ENCODE results near the gene RAB26. TPM values are rescaled to one million over a fixed set of nuclear protein-coding genes. Genes with fewer than 3 reads are reported as not detected.
"Not testable (repeated sequence)": the region's sequence is repeated elsewhere in the genome, so short reads cannot be mapped to it uniquely, and the experiment has no call there.

RAB26 gene
- polyA plus RNA-seq, 4 donors = 11.9 to 31.9 (median 23.7) TPM

GRCh38 chr16:2107791-2108125, 40.7 kb upstream of the RAB26 start:
- not testable (repeated sequence) for DNase-seq; H3K4me3 ChIP-seq (ENCODE audit: low read depth in 1 of 3, low read length in 3 of 3); H3K27me3 ChIP-seq (ENCODE audit: control insufficient read depth in 3 of 3, insufficient read depth in 3 of 3, low read length in 3 of 3); H3K27ac ChIP-seq (ENCODE audit: low read depth in 1 of 3, low read length in 2 of 3); H3K4me1 ChIP-seq (ENCODE audit: control insufficient read depth in 3 of 3, insufficient read depth in 2 of 3, low read depth in 1 of 3, low read length in 2 of 3); FAIRE-seq; H3K9me3 ChIP-seq (ENCODE audit: control insufficient read depth in 2 of 2, insufficient read depth in 1 of 2, low read depth in 1 of 2, low read length in 1 of 2)
- H3K36me3 ChIP-seq (ENCODE audit: control insufficient read depth in 3 of 3, insufficient read depth in 2 of 3, low read depth in 1 of 3, low read length in 3 of 3) = peaks cover 0 to 52% (median 0%) of the 10 kb centered on the region in 3 donors
- WGBS, 3 donors = 93 to 97% (median 93%) methylated on average over 11 to 23 of the region's 23 CpGs

DNA sequence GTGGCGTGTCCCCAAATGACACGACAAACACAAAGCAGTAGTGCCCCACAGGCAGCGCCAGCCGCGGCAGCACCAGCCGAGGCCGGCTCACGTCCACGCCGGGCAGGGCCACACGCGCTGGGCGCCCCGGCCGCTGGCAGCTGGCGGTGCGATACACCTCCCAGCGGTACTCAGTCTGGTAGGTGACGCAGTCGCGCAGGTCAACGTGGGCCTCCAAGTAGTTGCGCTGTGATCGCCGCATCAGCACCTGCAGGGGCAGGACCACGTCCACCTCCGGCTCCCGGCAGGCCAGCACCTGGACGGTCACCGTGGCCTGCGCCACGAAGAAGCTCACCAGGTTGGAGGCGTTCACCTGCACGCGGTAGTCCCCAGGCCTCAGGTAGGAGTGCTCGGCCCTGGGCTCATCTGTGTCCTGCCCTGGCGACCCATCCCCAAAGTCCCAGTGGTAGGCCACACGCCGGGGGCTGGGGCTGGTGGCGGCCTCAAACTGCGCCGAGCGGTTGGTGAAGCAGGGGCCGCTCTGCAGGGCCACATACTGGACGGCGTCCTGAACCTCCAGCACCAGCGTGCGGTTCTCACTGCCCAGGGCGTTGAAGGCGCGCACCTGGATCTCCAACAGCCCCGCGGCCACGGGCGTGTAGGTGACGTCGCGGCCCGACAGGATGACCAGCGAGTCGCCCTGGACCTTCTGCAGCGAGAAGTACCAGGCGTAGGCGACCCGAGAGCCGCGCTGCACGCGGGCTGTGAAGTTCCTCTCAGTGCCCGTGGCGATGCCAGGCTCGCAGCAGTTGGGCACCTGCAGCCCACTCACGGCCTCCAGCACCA, 39.8 kb upstream of the RAB26 start:
- not testable (repeated sequence) for H3K4me3 ChIP-seq (ENCODE audit: low read depth in 1 of 3, low read length in 3 of 3); DNase-seq; FAIRE-seq; H3K4me1 ChIP-seq (ENCODE audit: control insufficient read depth in 3 of 3, insufficient read depth in 2 of 3, low read depth in 1 of 3, low read length in 2 of 3); H3K27ac ChIP-seq (ENCODE audit: low read depth in 1 of 3, low read length in 2 of 3); H3K9me3 ChIP-seq (ENCODE audit: control insufficient read depth in 2 of 2, insufficient read depth in 1 of 2, low read depth in 1 of 2, low read length in 1 of 2); H3K27me3 ChIP-seq (ENCODE audit: control insufficient read depth in 3 of 3, insufficient read depth in 3 of 3, low read length in 3 of 3)
- 97 to 99% (median 98%) methylated on average over 58 to 73 of the region's 73 CpGs for WGBS, 3 donors
- peaks cover 0 to 51% (median 0%) of the 10 kb centered on the region in 3 donors for H3K36me3 ChIP-seq (ENCODE audit: control insufficient read depth in 3 of 3, insufficient read depth in 2 of 3, low read depth in 1 of 3, low read length in 3 of 3)

DNA sequence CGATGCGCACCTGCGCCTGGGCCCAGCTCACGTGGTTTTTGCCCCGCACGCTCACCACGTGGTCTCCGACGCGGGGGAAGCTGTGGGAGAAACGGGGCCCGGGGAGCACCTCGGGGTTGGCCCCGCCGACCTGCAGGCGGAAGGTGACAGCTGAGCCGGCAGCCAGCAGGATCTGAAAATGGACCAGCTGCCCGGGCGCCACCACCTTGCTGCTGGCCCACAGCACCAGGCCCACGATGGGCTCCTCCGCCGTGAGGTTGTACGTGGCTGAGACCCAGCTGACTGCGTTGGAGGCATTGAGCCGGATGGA, 39.2 kb upstream of the RAB26 start:
- not testable (repeated sequence) for H3K4me1 ChIP-seq (ENCODE audit: control insufficient read depth in 3 of 3, insufficient read depth in 2 of 3, low read depth in 1 of 3, low read length in 2 of 3); H3K9me3 ChIP-seq (ENCODE audit: control insufficient read depth in 2 of 2, insufficient read depth in 1 of 2, low read depth in 1 of 2, low read length in 1 of 2); H3K27ac ChIP-seq (ENCODE audit: low read depth in 1 of 3, low read length in 2 of 3); H3K27me3 ChIP-seq (ENCODE audit: control insufficient read depth in 3 of 3, insufficient read depth in 3 of 3, low read length in 3 of 3); DNase-seq; FAIRE-seq; H3K4me3 ChIP-seq (ENCODE audit: low read depth in 1 of 3, low read length in 3 of 3)
- peaks cover 0 to 55% (median 0%) of the 10 kb centered on the region in 3 donors for H3K36me3 ChIP-seq (ENCODE audit: control insufficient read depth in 3 of 3, insufficient read depth in 2 of 3, low read depth in 1 of 3, low read length in 3 of 3)
- WGBS, 3 donors = 93 to 95% (median 94%) methylated on average over 20 to 25 of the region's 25 CpGs

DNA sequence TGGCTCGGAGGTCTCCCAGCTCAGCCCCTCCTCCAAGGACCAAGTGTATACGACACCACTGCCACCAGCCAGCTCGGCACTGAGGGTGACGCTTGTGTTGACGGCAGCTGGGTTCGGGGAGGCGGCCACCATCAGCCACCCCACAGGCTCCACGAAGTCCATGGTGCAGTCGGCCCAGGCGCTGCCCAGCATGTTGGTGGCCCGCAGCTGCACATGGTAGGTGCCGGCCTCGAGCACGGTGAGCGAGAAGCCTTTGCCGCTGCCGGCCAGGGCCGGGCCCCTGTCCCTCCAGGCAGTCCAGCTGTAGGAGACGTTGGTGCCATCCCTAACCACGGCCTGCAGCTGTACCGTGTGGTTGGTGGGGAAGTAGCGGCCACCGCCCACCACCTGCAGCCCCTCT, 38.6 kb upstream of the RAB26 start:
- WGBS, 3 donors = 91 to 97% (median 95%) methylated on average over 12 to 22 of the region's 23 CpGs

GRCh38 chr16:2110332-2111008, 38.0 kb upstream of the RAB26 start:
- not testable (repeated sequence) for H3K27me3 ChIP-seq (ENCODE audit: control insufficient read depth in 3 of 3, insufficient read depth in 3 of 3, low read length in 3 of 3); H3K9me3 ChIP-seq (ENCODE audit: control insufficient read depth in 2 of 2, insufficient read depth in 1 of 2, low read depth in 1 of 2, low read length in 1 of 2); FAIRE-seq; H3K27ac ChIP-seq (ENCODE audit: low read depth in 1 of 3, low read length in 2 of 3); H3K4me3 ChIP-seq (ENCODE audit: low read depth in 1 of 3, low read length in 3 of 3); DNase-seq; H3K4me1 ChIP-seq (ENCODE audit: control insufficient read depth in 3 of 3, insufficient read depth in 2 of 3, low read depth in 1 of 3, low read length in 2 of 3)
- 92 to 94% (median 93%) methylated on average over 38 to 43 of the region's 43 CpGs for WGBS, 3 donors
- peaks cover 0 to 57% (median 2%) of the 10 kb centered on the region in 3 donors for H3K36me3 ChIP-seq (ENCODE audit: control insufficient read depth in 3 of 3, insufficient read depth in 2 of 3, low read depth in 1 of 3, low read length in 3 of 3)

More for the DNA sequence above, 38.6 kb upstream of the RAB26 start:
- not testable (repeated sequence) for H3K27me3 ChIP-seq (ENCODE audit: control insufficient read depth in 3 of 3, insufficient read depth in 3 of 3, low read length in 3 of 3); FAIRE-seq; H3K4me1 ChIP-seq (ENCODE audit: control insufficient read depth in 3 of 3, insufficient read depth in 2 of 3, low read depth in 1 of 3, low read length in 2 of 3); H3K9me3 ChIP-seq (ENCODE audit: control insufficient read depth in 2 of 2, insufficient read depth in 1 of 2, low read depth in 1 of 2, low read length in 1 of 2); H3K4me3 ChIP-seq (ENCODE audit: low read depth in 1 of 3, low read length in 3 of 3); DNase-seq; H3K27ac ChIP-seq (ENCODE audit: low read depth in 1 of 3, low read length in 2 of 3)
- peaks cover 0 to 59% (median 2%) of the 10 kb centered on the region in 3 donors for H3K36me3 ChIP-seq (ENCODE audit: control insufficient read depth in 3 of 3, insufficient read depth in 2 of 3, low read depth in 1 of 3, low read length in 3 of 3)

- not testable (repeated sequence) for H3K27me3 ChIP-seq (ENCODE audit: control insufficient read depth in 3 of 3, insufficient read depth in 3 of 3, low read length in 3 of 3); H3K9me3 ChIP-seq (ENCODE audit: control insufficient read depth in 2 of 2, insufficient read depth in 1 of 2, low read depth in 1 of 2, low read length in 1 of 2); H3K4me1 ChIP-seq (ENCODE audit: control insufficient read depth in 3 of 3, insufficient read depth in 2 of 3, low read depth in 1 of 3, low read length in 2 of 3); H3K4me3 ChIP-seq (ENCODE audit: low read depth in 1 of 3, low read length in 3 of 3); FAIRE-seq; DNase-seq; H3K27ac ChIP-seq (ENCODE audit: low read depth in 1 of 3, low read length in 2 of 3)
- H3K36me3 ChIP-seq (ENCODE audit: control insufficient read depth in 3 of 3, insufficient read depth in 2 of 3, low read depth in 1 of 3, low read length in 3 of 3) = peaks cover 0 to 55% (median 5%) of the 10 kb centered on the region in 3 donors
- WGBS, 3 donors = 97 to 99% (median 97%) methylated on average over 24 to 36 of the region's 36 CpGs
These were observed 37.4 kb upstream of the RAB26 start for GRCh38 chr16:2111009-2111353.

DNA sequence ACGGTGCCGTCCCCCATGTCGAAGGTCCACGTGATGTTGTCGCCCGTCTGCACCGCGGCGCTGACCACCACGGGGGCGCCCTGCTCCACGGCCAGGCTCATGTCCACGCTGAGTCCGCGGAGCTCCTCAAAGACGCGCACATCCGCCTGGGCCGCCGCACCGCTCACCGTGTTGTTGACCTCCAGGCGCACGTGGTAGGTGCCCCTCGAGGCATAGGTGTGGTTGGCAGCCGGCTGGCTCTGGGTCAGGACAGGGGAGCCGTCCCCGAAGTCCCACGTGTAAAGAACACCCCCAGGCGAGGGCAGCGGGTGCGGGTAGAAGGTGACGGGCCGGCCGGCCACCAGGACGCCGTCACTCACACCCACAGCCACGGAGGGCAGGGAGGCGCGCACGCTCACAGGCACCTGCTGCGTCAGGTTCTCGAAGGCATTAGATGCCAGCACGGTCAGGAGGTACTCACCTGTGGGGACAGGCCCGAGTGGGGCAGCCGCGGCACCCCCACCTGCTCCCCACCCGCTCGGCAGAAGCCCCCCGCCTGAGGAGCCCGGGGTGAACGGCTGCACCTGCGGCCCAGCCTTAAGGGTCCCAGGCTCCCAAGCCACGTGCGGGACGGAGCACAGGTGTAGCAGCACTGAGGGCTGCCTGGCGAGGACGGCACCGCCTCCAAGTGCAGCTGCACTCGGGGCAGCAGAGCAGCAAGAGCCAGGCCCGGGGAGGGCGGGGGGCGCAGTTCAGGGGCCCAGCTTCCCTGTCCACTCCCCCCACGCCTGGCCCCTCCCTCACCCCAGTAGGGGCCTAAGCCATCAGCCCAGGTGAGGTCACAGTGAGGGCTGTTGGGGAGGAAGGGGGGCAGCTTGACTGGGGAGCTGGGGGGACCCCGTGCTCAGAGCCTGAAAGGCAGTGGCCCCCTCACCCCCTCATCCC, 36.8 kb upstream of the RAB26 start:
- 95 to 97% (median 96%) methylated on average over 50 to 65 of the region's 65 CpGs for WGBS, 3 donors
- not testable (repeated sequence) for H3K4me3 ChIP-seq (ENCODE audit: low read depth in 1 of 3, low read length in 3 of 3); DNase-seq; H3K9me3 ChIP-seq (ENCODE audit: control insufficient read depth in 2 of 2, insufficient read depth in 1 of 2, low read depth in 1 of 2, low read length in 1 of 2); H3K4me1 ChIP-seq (ENCODE audit: control insufficient read depth in 3 of 3, insufficient read depth in 2 of 3, low read depth in 1 of 3, low read length in 2 of 3); H3K27me3 ChIP-seq (ENCODE audit: control insufficient read depth in 3 of 3, insufficient read depth in 3 of 3, low read length in 3 of 3); H3K27ac ChIP-seq (ENCODE audit: low read depth in 1 of 3, low read length in 2 of 3); FAIRE-seq
- peaks cover 0 to 60% (median 5%) of the 10 kb centered on the region in 3 donors for H3K36me3 ChIP-seq (ENCODE audit: control insufficient read depth in 3 of 3, insufficient read depth in 2 of 3, low read depth in 1 of 3, low read length in 3 of 3)

GRCh38 chr16:2112539-2113106, 35.8 kb upstream of the RAB26 start:
- H3K9me3 ChIP-seq (ENCODE audit: control insufficient read depth in 2 of 2, insufficient read depth in 1 of 2, low read depth in 1 of 2, low read length in 1 of 2); FAIRE-seq; H3K4me1 ChIP-seq (ENCODE audit: control insufficient read depth in 3 of 3, insufficient read depth in 2 of 3, low read depth in 1 of 3, low read length in 2 of 3); H3K4me3 ChIP-seq (ENCODE audit: low read depth in 1 of 3, low read length in 3 of 3); H3K27me3 ChIP-seq (ENCODE audit: control insufficient read depth in 3 of 3, insufficient read depth in 3 of 3, low read length in 3 of 3); H3K27ac ChIP-seq (ENCODE audit: low read depth in 1 of 3, low read length in 2 of 3); DNase-seq: not testable (repeated sequence)
- peaks cover 0 to 55% (median 5%) of the 10 kb centered on the region in 3 donors for H3K36me3 ChIP-seq (ENCODE audit: control insufficient read depth in 3 of 3, insufficient read depth in 2 of 3, low read depth in 1 of 3, low read length in 3 of 3)
- 78 to 84% (median 83%) methylated on average over 23 to 30 of the region's 30 CpGs for WGBS, 3 donors
